Motor neuron (in vitro differentiated cells): ENCODE data around the gene MIPOL1. TPM values are rescaled to one million over a fixed set of nuclear protein-coding genes. Genes with fewer than 3 reads are reported as not detected.
"Not testable (repeated sequence)": the region's sequence is repeated elsewhere in the genome, so short reads cannot be mapped to it uniquely, and the experiment has no call there.

Experiments used
- ATAC-seq, 8 experiments: fragments of 200-7000 bp; cut with Tn5 transposase; replicated peaks in 6 of 8; 2 replicates each; pipeline ENCODE4 v1.8.0; 2021; ENCODE audit warnings: mild to moderate bottlenecking in 8 of 8, moderate library complexity in 8 of 8
- H3K27ac ChIP-seq, 2 donors: fragments of 250-450 bp; sonication (Bioruptor Pico); 2 replicates each; pipeline ENCODE4 v1.9.0; 2021; ENCODE audit warnings: antibody characterized with exemption in 2 of 2, mild to moderate bottlenecking in 2 of 2, moderate library complexity in 1 of 2
- H3K4me1 ChIP-seq, 2 donors: fragments of 250-450 bp; sonication (Bioruptor Pico); replicated peaks in 1 of 2; 2 replicates each; pipeline ENCODE4 v1.6.1; 2021; ENCODE audit warnings: antibody characterized with exemption in 2 of 2, mild to moderate bottlenecking in 2 of 2, moderate library complexity in 1 of 2
- H3K4me3 ChIP-seq, 5 donors: fragments of 250-450 bp; sonication (Bioruptor Pico); 2 replicates each; pipeline ENCODE4 v1.9.0; 2021; ENCODE audit warnings: antibody characterized with exemption in 5 of 5, mild to moderate bottlenecking in 5 of 5, moderate library complexity in 4 of 5
- WGBS, 10 experiments: fragments of 450-650 bp; shearing (Covaris generic); methylation state at CpG; one replicate each; pipeline ENCODE4 v1.0.0; 2022; 5-methylcytosine and 5-hydroxymethylcytosine counted together
- in situ Hi-C, 9 experiments: fragments of 400-800 bp; cut with MboI; loops; one replicate each; pipeline ENCODE4 v1.15.0; 2021; ENCODE audit warnings: low sequenced_read_pairs in 9 of 9, low pct_unique_long_range_greater_than_20kb in 2 of 9; ENCODE audit not compliant: unreplicated experiment in 9 of 9
- total RNA-seq, 8 experiments: library from RNA; unstranded; fragments of 300-600 nt; gene quantifications; 2 replicates each; pipeline versions ENCODE4 v1.2.3 to v1.2.4, GENCODE V29; 2022

Gene MIPOL1
- total RNA-seq, 8 experiments from 2014 or later = 7.0 to 28.0 (median 14.3) TPM

GRCh38 chr14:37275963-37276362 is 78.2 kb downstream of the MIPOL1 start:
- H3K27ac ChIP-seq = no peak overlapping the region
- no peak overlapping the region for H3K4me3 ChIP-seq
- ATAC-seq = no peak

GRCh38 chr14:37278636-37279538 is 81.2 kb downstream of the MIPOL1 start:
- Histone ChIP-seq H3K4me1 (no peaks in the 10 kb centered on the region), H3K27ac (no peak overlapping the region), H3K4me3 (no peak overlapping the region)
- WGBS, 10 experiments = 69 to 100% (median 94%) methylated on average over 3 to 5 of the region's 5 CpGs
- no peak for ATAC-seq
- in situ Hi-C loops = no loop called here

More at GRCh38 chr14:37275963-37276362, 78.2 kb downstream of the MIPOL1 start:
- in situ Hi-C loops = no loop called here
- no peaks in the 10 kb centered on the region for H3K4me1 ChIP-seq

- ATAC-seq = no peak
- H3K4me1 ChIP-seq = no peaks in the 10 kb centered on the region
- WGBS, 10 experiments = 70 to 100% (median 90%) methylated on average over 1 to 2 of the region's 2 CpGs
- in situ Hi-C loops = no loop called here
- H3K4me3 ChIP-seq = no peak overlapping the region
- no peak overlapping the region for H3K27ac ChIP-seq
Measured at GRCh38 chr14:37279818-37280217, 82.1 kb downstream of the MIPOL1 start.

- ATAC-seq = peak in 3 of 8 experiments; percentile 39 to 94 (median 43)
- in situ Hi-C loops = no loop called here
- Histone ChIP-seq H3K4me3 (no peak overlapping the region), H3K4me1 (no peaks in the 10 kb centered on the region), H3K27ac (no peak overlapping the region)
Measured at GRCh38 chr14:37284760-37285159, 87.0 kb downstream of the MIPOL1 start.

- Histone ChIP-seq H3K4me1 (no peaks in the 10 kb centered on the region), H3K4me3 (no peak overlapping the region), H3K27ac (no peak overlapping the region)
- WGBS, 10 experiments = 50 to 97% (median 93%) methylated on average over 2 to 5 of the region's 5 CpGs; no CpG with 5 or more reads in 1 of the 10 experiments
- in situ Hi-C loops = no loop called here
- peak in 1 of 8 experiments; percentile 56 for ATAC-seq
Measured at GRCh38 chr14:37285220-37285619, 87.5 kb downstream of the MIPOL1 start.

- Histone ChIP-seq H3K4me1 (no peaks in the 10 kb centered on the region), H3K27ac (no peak overlapping the region), H3K4me3 (no peak overlapping the region)
- 0 to 83% (median 34%) methylated on average over 1 to 2 of the region's 2 CpGs; no CpG with 5 or more reads in 4 of the 10 experiments for WGBS, 10 experiments
- ATAC-seq = no peak
- in situ Hi-C loops = no loop called here
Measured at GRCh38 chr14:37289688-37290087, 92.0 kb downstream of the MIPOL1 start.

- ATAC-seq, in situ Hi-C loops, H3K27ac ChIP-seq, H3K4me1 ChIP-seq, H3K4me3 ChIP-seq: not testable (repeated sequence)
- 100% methylated on average over 1 of the region's 1 CpG; no CpG with 5 or more reads in 6 of the 10 experiments for WGBS, 10 experiments
Measured at GRCh38 chr14:37295262-37295661, 97.5 kb downstream of the MIPOL1 start.

- 8 to 100% (median 100%) methylated on average over 1 of the region's 1 CpG; no CpG with 5 or more reads in 1 of the 10 experiments for WGBS, 10 experiments
- Histone ChIP-seq H3K4me1 (no peaks in the 10 kb centered on the region), H3K27ac (no peak overlapping the region), H3K4me3 (no peak overlapping the region)
- peak in 1 of 8 experiments; percentile 71 for ATAC-seq
- in situ Hi-C loops = no loop called here
Measured at GRCh38 chr14:37311252-37311651, 113.5 kb downstream of the MIPOL1 start.

GRCh38 chr14:37318938-37319337 is 121.2 kb downstream of the MIPOL1 start:
- in situ Hi-C loops = no loop called here
- no peak overlapping the region for H3K4me3 ChIP-seq
- no peaks in the 10 kb centered on the region for H3K4me1 ChIP-seq
- ATAC-seq = no peak
- WGBS, 10 experiments = 90 to 100% (median 100%) methylated on average over 1 to 2 of the region's 2 CpGs; no CpG with 5 or more reads in 5 of the 10 experiments
- H3K27ac ChIP-seq = no peak overlapping the region

GRCh38 chr14:37320106-37320505 is 122.4 kb downstream of the MIPOL1 start:
- 80 to 100% (median 94%) methylated on average over 1 to 2 of the region's 2 CpGs for WGBS, 10 experiments
- Histone ChIP-seq H3K27ac (no peak overlapping the region), H3K4me1 (no peaks in the 10 kb centered on the region), H3K4me3 (no peak overlapping the region)
- in situ Hi-C loops = no loop called here
- ATAC-seq = no peak

- no peaks in the 10 kb centered on the region for H3K4me1 ChIP-seq
- in situ Hi-C loops = no loop called here
- H3K4me3 ChIP-seq = no peak overlapping the region
- no peak overlapping the region for H3K27ac ChIP-seq
- ATAC-seq = no peak
Measured at GRCh38 chr14:37325332-37325731, 127.6 kb downstream of the MIPOL1 start.

- no peaks in the 10 kb centered on the region for H3K4me1 ChIP-seq
- WGBS, 10 experiments = 80 to 100% (median 100%) methylated on average over 1 of the region's 1 CpG; no CpG with 5 or more reads in 7 of the 10 experiments
- H3K4me3 ChIP-seq = no peak overlapping the region
- in situ Hi-C loops = no loop called here
- H3K27ac ChIP-seq = no peak overlapping the region
- peak in 1 of 8 experiments; percentile 30 for ATAC-seq
Measured at GRCh38 chr14:37326434-37326833, 128.7 kb downstream of the MIPOL1 start.

- H3K27ac ChIP-seq, H3K4me1 ChIP-seq, ATAC-seq, H3K4me3 ChIP-seq, in situ Hi-C loops: not testable (repeated sequence)
- WGBS, 10 experiments = 83 to 100% (median 96%) methylated on average over 1 to 4 of the region's 5 CpGs
Measured at GRCh38 chr14:37327933-37328332, 130.2 kb downstream of the MIPOL1 start.

GRCh38 chr14:37328673-37329072 is 130.9 kb downstream of the MIPOL1 start:
- Histone ChIP-seq H3K4me3 (no peak overlapping the region), H3K4me1 (no peaks in the 10 kb centered on the region), H3K27ac (no peak overlapping the region)
- ATAC-seq = no peak
- in situ Hi-C loops = no loop called here
- WGBS, 10 experiments = 91 to 100% (median 100%) methylated on average over 1 of the region's 1 CpG; no CpG with 5 or more reads in 1 of the 10 experiments
